Left ventricle myocardium inferior (tissue), 1 donor: Measurements from ENCODE around the gene CPPED1. TPM values are rescaled to one million over a fixed set of nuclear protein-coding genes. Genes with fewer than 3 reads are reported as not detected.
"Not testable (repeated sequence)": the region's sequence is repeated elsewhere in the genome, so short reads cannot be mapped to it uniquely, and the experiment has no call there.

Experiments
- DNase-seq: peaks from one replicate; pipeline ENCODE4 v3.0.0-alpha.2; 2020
- H3K27ac ChIP-seq: fragments of 200-600 bp; replicated peaks from 2 replicates; pipeline ENCODE4 v1.8.0; 2021
- H3K27me3 ChIP-seq: fragments of 200-600 bp; 2 replicates; pipeline ENCODE4 v1.8.0; 2021; ENCODE audit warnings: low read depth
- H3K36me3 ChIP-seq: fragments of 200-600 bp; 2 replicates; pipeline ENCODE4 v1.8.0; 2021
- H3K4me1 ChIP-seq: fragments of 200-600 bp; 2 replicates; pipeline ENCODE4 v1.8.0; 2021
- H3K4me3 ChIP-seq: fragments of 200-600 bp; 2 replicates; pipeline ENCODE4 v1.8.0; 2021; ENCODE audit warnings: mild to moderate bottlenecking, moderate library complexity
- H3K9me3 ChIP-seq: fragments of 200-600 bp; replicated peaks from 2 replicates; pipeline ENCODE4 v1.8.0; 2021
- intact Hi-C: fragments of 100-400 bp; cut with micrococcal nuclease; formaldehyde crosslinking; loops from one replicate; pipeline ENCODE4 v1.11.0; 2022
- total RNA-seq: library from RNA; stranded (reverse); fragmentation: NEBNext Ultra II Directional; extraction: Animal tissue kit (Norgen Biotek cat#: 25700); gene quantifications from one replicate; pipeline ENCODE4 v1.2.1, GENCODE V29; 2021
- TF ChIP-seq, protein P1 (sequence below): fragments of 200-600 bp; IDR thresholded peaks from 2 replicates; pipeline ENCODE4 v1.8.0; 2021; ENCODE audit warnings: antibody characterized with exemption, mild to moderate bottlenecking, borderline replicate concordance
- donor health status: DM: no; HTN: yes; CAD: no; lungs with severe emphysema.

The CPPED1 gene
- total RNA-seq, 1 donor from 2014 or later, result 12.4 TPM

DNA sequence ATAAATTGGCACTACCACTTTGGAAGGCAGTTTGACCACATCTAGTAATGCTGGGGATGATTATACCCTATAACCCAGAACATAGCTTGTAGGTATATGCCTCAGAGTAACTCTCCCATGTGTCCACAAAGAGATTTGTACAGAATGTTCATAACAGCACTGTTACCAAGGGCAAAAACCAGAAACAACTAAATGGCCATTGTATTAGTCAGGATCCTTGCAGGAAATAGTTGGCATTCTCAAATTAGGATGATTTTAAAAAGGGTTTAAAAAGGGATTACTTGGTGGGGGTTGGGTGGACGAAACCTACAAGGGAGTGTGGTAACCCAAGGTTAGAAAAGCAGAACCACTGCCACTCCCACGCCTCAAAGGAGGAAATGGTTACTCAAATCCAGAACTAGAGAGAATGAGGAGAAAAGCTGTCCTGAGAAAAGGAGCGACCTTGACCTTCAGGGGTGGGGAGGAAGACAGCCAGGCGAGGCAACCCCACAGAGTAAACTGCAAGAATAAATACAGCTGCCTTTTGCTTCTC lies 2.1 kb downstream of the CPPED1 start:
- Histone ChIP-seq H3K4me3 (no peak overlapping the region), H3K9me3 (no peaks in the 10 kb centered on the region), H3K27me3 (no peaks in the 10 kb centered on the region), H3K4me1 (peaks cover 21% of the 10 kb centered on the region), H3K36me3 (no peaks in the 10 kb centered on the region), H3K27ac (peak overlapping the region; percentile 2)
- TF ChIP-seq, protein P1, sequence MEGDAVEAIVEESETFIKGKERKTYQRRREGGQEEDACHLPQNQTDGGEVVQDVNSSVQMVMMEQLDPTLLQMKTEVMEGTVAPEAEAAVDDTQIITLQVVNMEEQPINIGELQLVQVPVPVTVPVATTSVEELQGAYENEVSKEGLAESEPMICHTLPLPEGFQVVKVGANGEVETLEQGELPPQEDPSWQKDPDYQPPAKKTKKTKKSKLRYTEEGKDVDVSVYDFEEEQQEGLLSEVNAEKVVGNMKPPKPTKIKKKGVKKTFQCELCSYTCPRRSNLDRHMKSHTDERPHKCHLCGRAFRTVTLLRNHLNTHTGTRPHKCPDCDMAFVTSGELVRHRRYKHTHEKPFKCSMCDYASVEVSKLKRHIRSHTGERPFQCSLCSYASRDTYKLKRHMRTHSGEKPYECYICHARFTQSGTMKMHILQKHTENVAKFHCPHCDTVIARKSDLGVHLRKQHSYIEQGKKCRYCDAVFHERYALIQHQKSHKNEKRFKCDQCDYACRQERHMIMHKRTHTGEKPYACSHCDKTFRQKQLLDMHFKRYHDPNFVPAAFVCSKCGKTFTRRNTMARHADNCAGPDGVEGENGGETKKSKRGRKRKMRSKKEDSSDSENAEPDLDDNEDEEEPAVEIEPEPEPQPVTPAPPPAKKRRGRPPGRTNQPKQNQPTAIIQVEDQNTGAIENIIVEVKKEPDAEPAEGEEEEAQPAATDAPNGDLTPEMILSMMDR, result no peak
- intact Hi-C loops, result no loop called here
- DNase-seq, result no peak

DNA sequence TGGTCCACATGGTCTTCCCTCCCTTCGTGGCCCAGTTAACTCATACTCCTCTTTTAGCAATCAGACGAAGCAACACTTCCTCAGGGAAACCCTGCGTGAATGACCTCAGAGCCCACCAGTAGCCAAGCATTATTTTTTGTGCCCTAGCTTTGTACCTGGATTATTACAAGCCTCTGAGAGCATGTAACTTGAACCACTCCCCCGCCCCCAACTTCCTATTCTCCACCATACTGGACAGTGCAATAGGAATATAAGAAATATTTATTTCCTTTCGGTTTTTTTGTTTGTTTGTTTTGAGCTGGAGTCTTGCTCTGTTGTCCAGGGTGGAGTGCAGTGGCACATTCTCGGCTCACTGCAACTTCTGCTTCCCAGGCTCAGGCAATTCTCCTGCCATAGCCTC lies 2.9 kb downstream of the CPPED1 start:
- H3K9me3 ChIP-seq, result no peaks in the 10 kb centered on the region
- intact Hi-C loops, result no loop called here
- TF ChIP-seq, protein P1, result no peak
- H3K27me3 ChIP-seq, result no peaks in the 10 kb centered on the region
- peak overlapping the region; percentile 2 for H3K27ac ChIP-seq
- no peak for DNase-seq
- no peaks in the 10 kb centered on the region for H3K36me3 ChIP-seq
- H3K4me3 ChIP-seq, result no peak overlapping the region
- peaks cover 21% of the 10 kb centered on the region for H3K4me1 ChIP-seq

DNA sequence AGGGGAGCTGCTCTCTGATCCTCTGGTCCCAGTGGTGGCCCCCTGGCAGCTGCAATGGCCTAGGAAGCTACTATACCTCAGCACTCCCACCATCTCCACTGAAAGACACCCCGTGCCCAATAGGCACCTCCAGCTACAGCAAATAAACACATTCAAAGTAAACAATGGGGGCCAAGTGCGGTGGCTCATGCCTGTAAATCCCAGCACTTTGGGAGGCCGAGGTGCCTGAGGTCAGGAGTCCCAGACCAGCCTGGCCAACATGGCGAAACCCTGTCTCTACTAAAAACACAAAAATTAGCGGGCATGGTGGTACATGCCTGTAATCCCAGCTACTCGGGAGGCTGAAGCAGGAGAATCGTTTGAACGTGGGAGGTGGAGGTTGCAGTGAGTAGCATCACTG lies 3.7 kb downstream of the CPPED1 start:
- H3K9me3 ChIP-seq, DNase-seq, H3K36me3 ChIP-seq, H3K27me3 ChIP-seq, intact Hi-C loops, H3K27ac ChIP-seq, H3K4me3 ChIP-seq: not testable (repeated sequence)
- H3K4me1 ChIP-seq, result peaks cover 21% of the 10 kb centered on the region

DNA sequence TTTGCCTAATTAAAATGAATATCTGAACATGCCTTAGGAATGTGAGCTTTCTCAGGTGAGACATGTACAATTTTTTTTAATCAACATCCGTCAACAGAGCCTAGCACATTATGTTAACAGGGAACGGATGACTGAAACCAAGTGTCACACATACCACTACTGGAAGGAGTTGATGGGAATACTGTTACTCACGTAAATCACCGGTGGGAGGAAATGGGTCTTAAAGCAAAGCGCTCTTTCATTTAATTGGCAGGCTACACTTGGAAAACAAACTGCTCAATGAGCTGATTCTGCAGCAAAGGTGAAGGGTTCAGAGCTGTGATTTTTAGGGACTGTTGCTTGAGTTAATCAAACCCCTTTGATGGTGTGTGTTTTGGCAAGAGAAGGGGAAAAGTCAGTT lies 4.8 kb downstream of the CPPED1 start:
- intact Hi-C loops, result no loop called here
- TF ChIP-seq, protein P1, result no peak
- Histone ChIP-seq H3K36me3 (no peaks in the 10 kb centered on the region), H3K27ac (no peak overlapping the region), H3K4me1 (peaks cover 20% of the 10 kb centered on the region), H3K27me3 (no peaks in the 10 kb centered on the region), H3K4me3 (no peak overlapping the region), H3K9me3 (no peaks in the 10 kb centered on the region)
- no peak for DNase-seq

DNA sequence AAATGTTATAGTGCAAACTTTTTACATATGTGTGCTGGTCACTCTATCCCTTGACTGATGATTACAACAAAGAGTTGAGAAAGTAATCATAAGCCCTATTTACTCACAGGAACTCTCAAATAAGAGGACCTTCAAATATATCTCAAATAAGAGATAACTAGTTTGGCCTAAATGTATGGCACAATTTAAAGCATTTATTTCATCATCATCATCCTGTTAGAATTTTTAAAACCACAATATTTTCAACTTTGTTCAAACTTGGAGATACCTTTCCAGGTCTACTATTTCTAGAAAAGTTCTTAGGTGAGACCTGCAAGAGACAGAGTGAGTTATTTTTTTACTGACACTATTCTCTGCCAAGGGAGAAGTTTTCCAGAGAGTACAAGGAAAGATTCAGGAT lies 5.5 kb downstream of the CPPED1 start:
- DNase-seq, result no peak
- intact Hi-C loops, result no loop called here
- no peak overlapping the region for H3K27ac ChIP-seq

DNA sequence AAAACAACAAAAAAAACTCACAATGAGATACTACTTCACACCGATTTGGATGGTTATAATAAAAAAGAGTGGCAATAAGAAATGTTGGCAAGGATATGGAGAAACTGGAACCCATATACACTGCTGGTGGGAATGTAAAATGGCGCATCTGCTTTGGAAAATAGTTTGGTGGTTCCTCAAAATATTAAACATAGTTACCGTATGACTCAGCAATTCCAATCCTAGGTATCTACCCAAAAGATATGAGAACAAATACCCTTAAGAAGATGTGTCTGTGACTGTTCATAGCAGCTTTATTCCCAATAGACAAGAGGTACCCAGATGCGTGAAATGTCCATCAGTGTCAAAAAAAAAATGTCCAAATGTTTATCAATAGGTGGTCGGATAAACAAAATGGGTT lies 7.2 kb downstream of the CPPED1 start:
- no peaks in the 10 kb centered on the region for H3K27me3 ChIP-seq
- peaks cover 9% of the 10 kb centered on the region for H3K4me1 ChIP-seq
- no peaks in the 10 kb centered on the region for H3K9me3 ChIP-seq
- no peaks in the 10 kb centered on the region for H3K36me3 ChIP-seq
- no peak overlapping the region for H3K4me3 ChIP-seq
- TF ChIP-seq, protein P1, result no peak
- intact Hi-C loops, result no loop called here
- no peak overlapping the region for H3K27ac ChIP-seq
- DNase-seq, result no peak

More for the DNA sequence above, 5.5 kb downstream of the CPPED1 start:
- TF ChIP-seq, protein P1, result no peak
- Histone ChIP-seq H3K4me1 (peaks cover 24% of the 10 kb centered on the region), H3K9me3 (no peaks in the 10 kb centered on the region), H3K36me3 (no peaks in the 10 kb centered on the region), H3K4me3 (no peak overlapping the region), H3K27me3 (no peaks in the 10 kb centered on the region)
